Breast epithelium (tissue), 3 donors: ENCODE data around the gene CSNK1G3.

Experiments used
- POLR2A ChIP-seq: fragments of 450-650 bp; IDR thresholded peaks from one replicate; pipeline ENCODE4 v1.6.1; 2016; ENCODE audit warnings: antibody characterized with exemption, mild to moderate bottlenecking, moderate library complexity
- POLR2AphosphoS5 ChIP-seq, 3 donors: sonication (generic); formaldehyde crosslinking; IDR thresholded peaks; one replicate each; pipeline ENCODE4 v1.6.1; 2017; ENCODE audit warnings: antibody characterized with exemption in 3 of 3
- TF ChIP-seq, protein P1 (sequence below), 3 donors: fragments of 450-650 bp; IDR thresholded peaks; one replicate each; pipeline ENCODE4 v1.5.1; 2016 to 2017; ENCODE audit warnings: antibody characterized with exemption in 3 of 3, mild to moderate bottlenecking in 3 of 3, moderate library complexity in 3 of 3

DNA sequence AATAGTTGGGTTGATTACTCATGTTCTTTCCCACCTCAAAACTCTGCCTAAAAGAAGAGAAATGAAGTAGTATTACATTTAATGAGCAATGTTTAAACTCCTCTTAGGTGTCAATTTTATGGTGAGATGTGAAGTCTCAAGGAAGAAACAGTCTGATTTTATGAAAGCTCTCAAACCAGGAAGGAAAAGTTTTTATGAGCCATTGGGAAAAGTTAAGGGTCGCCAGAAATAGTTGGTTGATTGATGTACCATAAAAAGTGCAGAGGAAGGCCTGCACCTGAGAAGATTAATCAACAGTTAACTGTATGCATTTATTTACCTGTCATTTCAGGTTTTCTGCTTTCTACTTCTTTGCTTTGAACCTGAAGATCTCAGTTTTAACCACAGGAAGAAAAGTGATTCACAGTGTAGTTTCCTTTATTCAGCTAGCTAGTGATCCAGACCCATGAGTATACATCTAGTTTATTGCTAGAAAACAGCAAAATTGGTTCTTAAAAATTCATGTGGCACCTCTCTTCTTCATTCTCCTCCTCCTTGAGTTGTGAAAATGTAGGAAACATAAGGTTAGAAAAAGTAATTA lies 133.1 kb downstream of the CSNK1G3 start:
- TF ChIP-seq, protein P1, sequence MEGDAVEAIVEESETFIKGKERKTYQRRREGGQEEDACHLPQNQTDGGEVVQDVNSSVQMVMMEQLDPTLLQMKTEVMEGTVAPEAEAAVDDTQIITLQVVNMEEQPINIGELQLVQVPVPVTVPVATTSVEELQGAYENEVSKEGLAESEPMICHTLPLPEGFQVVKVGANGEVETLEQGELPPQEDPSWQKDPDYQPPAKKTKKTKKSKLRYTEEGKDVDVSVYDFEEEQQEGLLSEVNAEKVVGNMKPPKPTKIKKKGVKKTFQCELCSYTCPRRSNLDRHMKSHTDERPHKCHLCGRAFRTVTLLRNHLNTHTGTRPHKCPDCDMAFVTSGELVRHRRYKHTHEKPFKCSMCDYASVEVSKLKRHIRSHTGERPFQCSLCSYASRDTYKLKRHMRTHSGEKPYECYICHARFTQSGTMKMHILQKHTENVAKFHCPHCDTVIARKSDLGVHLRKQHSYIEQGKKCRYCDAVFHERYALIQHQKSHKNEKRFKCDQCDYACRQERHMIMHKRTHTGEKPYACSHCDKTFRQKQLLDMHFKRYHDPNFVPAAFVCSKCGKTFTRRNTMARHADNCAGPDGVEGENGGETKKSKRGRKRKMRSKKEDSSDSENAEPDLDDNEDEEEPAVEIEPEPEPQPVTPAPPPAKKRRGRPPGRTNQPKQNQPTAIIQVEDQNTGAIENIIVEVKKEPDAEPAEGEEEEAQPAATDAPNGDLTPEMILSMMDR (IDR thresholded peaks at IDR 0.05), result no peak
- TF ChIP-seq POLR2A (no peak), POLR2AphosphoS5 (IDR thresholded peaks at IDR 0.05) (no peak)
